Endothelial cell of umbilical vein (primary cell): ENCODE results near the gene BRSK2. TPM values are rescaled to one million over a fixed set of nuclear protein-coding genes. Genes with fewer than 3 reads are reported as not detected.

Experiments used
- BruUV-seq: library from RNA; stranded (reverse); fragments of 400-500 nt; replicated peaks from 2 replicates; lab custom pipeline; 2021; lab: Mats Ljungman, UMichigan
- CTCF ChIA-PET: fragments of 300-600, 350-600 bp; sonication (Branson Sonifier 250); formaldehyde crosslinking; loops from one replicate; lab custom pipeline; 2021; ENCODE audit warnings: antibody characterized with exemption, inconsistent platforms; lab: Charles Lee
- POLR2A ChIA-PET: fragments of 300-600, 350-600 bp; sonication (Branson Sonifier 250); formaldehyde crosslinking; loops from one replicate; lab custom pipeline; 2021; ENCODE audit warnings: antibody characterized with exemption, inconsistent platforms; lab: Charles Lee
- DNase-seq: peaks from one replicate; pipeline ENCODE4 v3.0.0-alpha.2; 2011; ENCODE audit warnings: low read depth, low spot score
- FAIRE-seq: peaks from 2 replicates; lab custom pipeline; 2011; peaks lifted over from hg19 to GRCh38; lab: Jason Lieb, UNC
- H2AFZ ChIP-seq: 2 replicates; pipeline ENCODE4 v1.6.0; 2012; ENCODE audit warnings: low read depth, low read length, control low read depth, inconsistent platforms
- H3K27ac ChIP-seq: 2 replicates; pipeline ENCODE4 v1.5.1; 2011; ENCODE audit warnings: low read depth, mild to moderate bottlenecking, control low read depth, low read length, moderate library complexity; ENCODE audit not compliant: insufficient read depth
- H3K27me3 ChIP-seq, 2 experiments: 2 replicates each; pipeline versions ENCODE4 v1.6.0 to v1.6.1; 2011; ENCODE audit warnings: low read length in 2 of 2, mixed read lengths in 1 of 2; ENCODE audit not compliant: control insufficient read depth in 2 of 2, insufficient read depth in 2 of 2
- H3K36me3 ChIP-seq, 2 experiments: 2 replicates in 1 of 2; 3 replicates in 1 of 2; pipeline ENCODE4 v1.5.1; 2011; ENCODE audit warnings: low read length in 2 of 2, mild to moderate bottlenecking in 1 of 2, moderate library complexity in 1 of 2; ENCODE audit not compliant: control insufficient read depth in 2 of 2, insufficient read depth in 2 of 2; ENCODE audit errors: extremely low read depth in 1 of 2
- H3K4me1 ChIP-seq: 3 replicates; pipeline ENCODE4 v1.5.1; 2011; ENCODE audit warnings: mild to moderate bottlenecking, low read length; ENCODE audit not compliant: control insufficient read depth, insufficient read depth; ENCODE audit errors: extremely low read depth
- H3K4me2 ChIP-seq: 2 replicates; pipeline ENCODE4 v1.6.1; 2011; ENCODE audit warnings: low read length, control low read depth, mixed read lengths; ENCODE audit not compliant: insufficient read depth
- H3K4me3 ChIP-seq, 3 experiments: fragments of 200-600 bp in 1 of 3; sonication (generic), shearing (Covaris generic) in 1 of 3; replicated peaks in 1 of 3; 2 replicates each; pipeline ENCODE4 v1.5.1; 2011 to 2016; ENCODE audit warnings: control low read depth in 3 of 3, low read length in 3 of 3, mild to moderate bottlenecking in 2 of 3, inconsistent platforms in 1 of 3, low read depth in 1 of 3, moderate library complexity in 1 of 3; ENCODE audit not compliant: insufficient read depth in 1 of 3
- H3K79me2 ChIP-seq: 2 replicates; pipeline ENCODE4 v1.6.0; 2012; ENCODE audit warnings: low read length, inconsistent platforms; ENCODE audit not compliant: control insufficient read depth, insufficient read depth
- H3K9ac ChIP-seq: replicated peaks from 2 replicates; pipeline ENCODE3; 2011; ENCODE audit warnings: low read length, control low read depth; ENCODE audit not compliant: insufficient read depth; ENCODE audit errors: extremely low read depth
- H3K9me1 ChIP-seq: replicated peaks from 3 replicates; pipeline ENCODE4 v1.6.0; 2011; ENCODE audit warnings: mild to moderate bottlenecking, low read length; ENCODE audit not compliant: control insufficient read depth, insufficient read depth; ENCODE audit errors: extremely low read depth
- H3K9me3 ChIP-seq: replicated peaks from 2 replicates; pipeline ENCODE4 v1.5.1; 2012; ENCODE audit warnings: low read length, inconsistent platforms; ENCODE audit not compliant: control insufficient read depth, insufficient read depth
- H4K20me1 ChIP-seq: replicated peaks from 2 replicates; pipeline ENCODE3; 2011; ENCODE audit warnings: mild to moderate bottlenecking, low read length; ENCODE audit not compliant: control insufficient read depth, insufficient read depth; ENCODE audit errors: extremely low read depth
- CTCF ChIP-seq, 2 donors: IDR thresholded peaks; 1 replicate in 1 of 2; 2 replicates in 1 of 2; pipeline ENCODE4 v1.5.1; 2011; ENCODE audit warnings: low read length in 2 of 2, mild to moderate bottlenecking in 2 of 2, moderate library complexity in 2 of 2, control low read depth in 1 of 2, inconsistent platforms in 1 of 2, low read depth in 1 of 2; ENCODE audit not compliant: insufficient read depth in 1 of 2; ENCODE audit errors: extremely low read depth in 1 of 2
- EZH2 ChIP-seq: IDR thresholded peaks from 2 replicates; pipeline ENCODE4 v1.6.1; 2012; ENCODE audit warnings: borderline replicate concordance, low read depth, mild to moderate bottlenecking, moderate library complexity, low read length, inconsistent platforms; ENCODE audit not compliant: severe bottlenecking
- FOS ChIP-seq: IDR thresholded peaks from 2 replicates; pipeline ENCODE4 v1.6.1; 2011; ENCODE audit warnings: mild to moderate bottlenecking, low read length, moderate library complexity, borderline replicate concordance; ENCODE audit not compliant: insufficient read depth
- GATA2 ChIP-seq: IDR thresholded peaks from 2 replicates; pipeline ENCODE4 v1.7.0; 2011; ENCODE audit warnings: low read depth, mild to moderate bottlenecking, moderate library complexity, mixed read lengths, low read length; ENCODE audit not compliant: insufficient read length, insufficient read depth
- JUN ChIP-seq: IDR thresholded peaks from 2 replicates; pipeline ENCODE4 v1.6.1; 2011; ENCODE audit warnings: borderline replicate concordance, low read depth; ENCODE audit not compliant: insufficient read length, insufficient read depth
- MYC ChIP-seq: IDR thresholded peaks from one replicate; pipeline ENCODE4 v1.6.1; 2011; ENCODE audit warnings: mild to moderate bottlenecking, low read depth, low read length
- POLR2A ChIP-seq: IDR thresholded peaks from 2 replicates; pipeline ENCODE4 v1.6.1; 2012; ENCODE audit warnings: low read depth, mild to moderate bottlenecking, control low read depth, low read length
- POLR2AphosphoS5 ChIP-seq: IDR thresholded peaks from 2 replicates; pipeline ENCODE4 v1.6.1; 2012; ENCODE audit warnings: low read depth, mild to moderate bottlenecking, control low read depth, low read length, moderate library complexity; ENCODE audit not compliant: insufficient read depth
- dilution Hi-C: fragments of 300-500 bp; cut with MboI; formaldehyde crosslinking; loops from one replicate; pipeline ENCODE4 v1.15.0; 2019; ENCODE audit warnings: low sequenced_read_pairs; ENCODE audit not compliant: extremely low pct_ligation_motif_present
- intact Hi-C: fragments of 100-400 bp; cut with micrococcal nuclease; formaldehyde crosslinking; loops from one replicate; pipeline ENCODE4 v1.10.0; 2022
- polyA plus RNA-seq, 4 experiments: library from polyadenylated mRNA; depleted of rRNA in 3 of 4; stranded (reverse) in 3 of 4; unstranded in 1 of 4; fragments of >200 nt; gene quantifications; 2 replicates each; pipeline versions ENCODE4 v1.2.1 to v1.2.3, GENCODE V29; 2011 to 2012; ENCODE audit warnings: missing spikeins in 1 of 4
- total RNA-seq: library from RNA; stranded (reverse); gene quantifications from 2 replicates; pipeline ENCODE4 v1.2.3, GENCODE V29; 2021
- TF ChIP-seq, protein P1 (sequence below): IDR thresholded peaks from 2 replicates; pipeline ENCODE4 v1.6.1; 2011; ENCODE audit not compliant: insufficient read depth, insufficient read length

BRSK2 gene
- total and polyA plus RNA-seq, 2 donors (not counting 3 experiments of a cell fraction or from before 2014, with no cell fraction given) = 0.08 to 0.20 TPM

DNA sequence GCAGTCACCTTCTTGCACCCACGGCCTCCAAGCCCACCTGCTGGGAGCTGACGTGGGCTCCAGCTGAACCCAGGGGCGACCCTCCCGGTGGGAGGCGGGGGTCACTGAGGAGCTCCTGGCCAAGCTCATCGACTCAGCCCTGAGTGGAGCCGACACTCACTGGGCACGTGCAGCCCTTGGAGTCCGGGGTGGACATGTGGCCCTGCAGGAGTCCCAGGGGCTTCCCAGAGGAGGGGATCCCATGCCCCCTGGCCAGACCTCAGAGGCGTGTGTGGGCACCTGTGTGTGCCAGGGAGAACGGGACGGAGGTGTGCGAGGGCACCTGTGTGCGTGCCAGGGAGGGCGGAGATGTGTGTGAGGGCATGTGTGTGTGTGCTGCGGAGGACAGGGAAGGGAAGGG lies 20.8 kb upstream of the BRSK2 start:
- Histone ChIP-seq H3K27me3 (peaks cover 0 to 1% of the 10 kb centered on the region in 2 experiments), H3K79me2 (no peaks in the 10 kb centered on the region), H3K9me1 (no peaks in the 10 kb centered on the region), H3K4me2 (no peak overlapping the region), H3K4me1 (no peaks in the 10 kb centered on the region), H3K27ac (no peak overlapping the region), H3K9me3 (no peaks in the 10 kb centered on the region), H3K9ac (no peak overlapping the region), H4K20me1 (no peaks in the 10 kb centered on the region), H3K36me3 (no peaks in the 10 kb centered on the region), H2AFZ (no peak overlapping the region), H3K4me3 (no peak overlapping the region)
- no peak for TF ChIP-seq GATA2
- no peak for TF ChIP-seq CTCF (IDR thresholded peaks at IDR 0.05; ENCODE audit: extremely low read depth in 1 of 2, insufficient read depth in 1 of 2, low read depth in 1 of 2, low read length in 2 of 2)
- no peak for TF ChIP-seq JUN
- TF ChIP-seq POLR2AphosphoS5 = no peak
- no peak for TF ChIP-seq POLR2A
- TF ChIP-seq FOS = no peak
- TF ChIP-seq MYC = no peak
- TF ChIP-seq, protein P1, sequence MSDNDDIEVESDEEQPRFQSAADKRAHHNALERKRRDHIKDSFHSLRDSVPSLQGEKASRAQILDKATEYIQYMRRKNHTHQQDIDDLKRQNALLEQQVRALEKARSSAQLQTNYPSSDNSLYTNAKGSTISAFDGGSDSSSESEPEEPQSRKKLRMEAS = no peak
- no peak for TF ChIP-seq EZH2
- DNase-seq (no peak), FAIRE-seq (no peak)
- ChIA-PET CTCF (no interaction called here), POLR2A (no interaction called here)
- no TSS peak for BruUV-seq
- intact Hi-C loops (no loop called here), dilution Hi-C loops (no loop called here)
